Skeletal muscle tissue (tissue), 1 donor: ENCODE data around the gene NDRG2. TPM values are rescaled to one million over a fixed set of nuclear protein-coding genes. Genes with fewer than 3 reads are reported as not detected.

Source experiments
- total RNA-seq: library from RNA; depleted of rRNA; stranded (reverse); fragments of >200 nt; gene quantifications from one replicate; pipeline ENCODE4 v1.2.3, GENCODE V29; 2014

NDRG2 gene
- total RNA-seq, 1 donor from 2014 or later, result 162 TPM

Other genes starting within 250 kb of the NDRG2 start
- 5.2 TPM for gene RNASE6, start 243.8 kb downstream of the NDRG2 start, total RNA-seq
- 113 TPM for gene RNASE1, start 222.2 kb downstream of the NDRG2 start, total RNA-seq
- not detected for gene RNASE3, start 133.7 kb downstream of the NDRG2 start, total RNA-seq
- gene RNASE2, start 69.6 kb downstream of the NDRG2 start, total RNA-seq, result not detected
- 45.4 TPM for gene METTL17, start 35.1 kb downstream of the NDRG2 start, total RNA-seq
- not detected for gene SLC39A2, start 25.8 kb downstream of the NDRG2 start, total RNA-seq
- not detected for gene TPPP2, start 5.2 kb upstream of the NDRG2 start, total RNA-seq
- gene RNASE13, start 9.7 kb upstream of the NDRG2 start, total RNA-seq, result not detected
- not detected for gene RNASE7, start 17.3 kb upstream of the NDRG2 start, total RNA-seq
- gene RNASE8, start 32.8 kb upstream of the NDRG2 start, total RNA-seq, result not detected
- 32.4 TPM for gene ARHGEF40, start 45.2 kb upstream of the NDRG2 start, total RNA-seq
- gene ZNF219, start 73.6 kb upstream of the NDRG2 start, total RNA-seq, result 5.2 TPM
- not detected for gene TMEM253, start 76.0 kb upstream of the NDRG2 start, total RNA-seq
- not detected for gene OR5AU1, start 131.0 kb upstream of the NDRG2 start, total RNA-seq
- 440 TPM for gene HNRNPC, start 244.4 kb upstream of the NDRG2 start, total RNA-seq